ENCODE measurements around the gene OOEP.
"Not testable (repeated sequence)": the region's sequence is repeated elsewhere in the genome, so short reads cannot be mapped to it uniquely, and the experiment has no call there.

OOEP gene

GRCh38 chr6:73394577-73395354, 25.1 kb upstream of the OOEP start, which contains the start of gene DDX43:
TSS of gene DDX43 (plus strand) at chr6:73394828. CDS start at chr6:73394906, 78 bp downstream.
- no peak within 1 kb of the TSS for H3K9ac ChIP-seq (ENCODE audit: low read length)
- no peak within 1 kb of the TSS for H3K27ac ChIP-seq (ENCODE audit: low read length)
- H3K4me1 ChIP-seq (ENCODE audit: low read length): peaks cover 17% of the 10 kb centered on the region
- H3K4me2 ChIP-seq (ENCODE audit: low read depth, low read length): no peak within 1 kb of the TSS
- H3K79me2 ChIP-seq (ENCODE audit: low read length): no peaks in the 10 kb centered on the region
- H2AFZ ChIP-seq (ENCODE audit: low read length): no peak within 1 kb of the TSS
- H4K20me1 ChIP-seq (ENCODE audit: insufficient read depth, low read length): no peaks in the 10 kb centered on the region
- no peaks in the 10 kb centered on the region for H3K36me3 ChIP-seq (replicated peaks; ENCODE audit: insufficient read depth, low read length)
- H3K4me3 ChIP-seq (ENCODE audit: low read length): no peak within 1 kb of the TSS
- H3K9me2 ChIP-seq (replicated peaks; ENCODE audit: insufficient read depth, low read length): no peaks in the 10 kb centered on the region
- peaks cover 12% of the 10 kb centered on the region for H3F3A ChIP-seq (ENCODE audit: insufficient read depth, low read length)
- H3K27me3 ChIP-seq (replicated peaks; ENCODE audit: insufficient read depth, low read length): no peaks in the 10 kb centered on the region
- no peaks in the 10 kb centered on the region for H3K9me3 ChIP-seq (replicated peaks; ENCODE audit: insufficient read depth, low read length)
- TF ChIP-seq EZH2 (optimal IDR thresholded peaks at IDR 0.05; ENCODE audit: low read depth, low read length): no peak
- no peak for TF ChIP-seq CTCF (IDR thresholded peaks at IDR 0.05; ENCODE audit: low read length)
- TF ChIP-seq EZH2phosphoT487 (IDR thresholded peaks at IDR 0.05; ENCODE audit: low read length): no peak
- DNase-seq: no peak

GRCh38 chr6:73393278-73393677, 23.6 kb upstream of the OOEP start:
- H3K4me1 ChIP-seq (ENCODE audit: low read length): peaks cover 23% of the 10 kb centered on the region

GRCh38 chr6:73392188-73392587, 22.5 kb upstream of the OOEP start:
- not testable (repeated sequence) for H3K27me3 ChIP-seq (replicated peaks; ENCODE audit: insufficient read depth, low read length); H3K9ac ChIP-seq (ENCODE audit: low read length); H3K9me3 ChIP-seq (replicated peaks; ENCODE audit: insufficient read depth, low read length); H3K4me2 ChIP-seq (ENCODE audit: low read depth, low read length); H2AFZ ChIP-seq (ENCODE audit: low read length); H3K79me2 ChIP-seq (ENCODE audit: low read length); H4K20me1 ChIP-seq (ENCODE audit: insufficient read depth, low read length); DNase-seq; H3K36me3 ChIP-seq (replicated peaks; ENCODE audit: insufficient read depth, low read length); H3K9me2 ChIP-seq (replicated peaks; ENCODE audit: insufficient read depth, low read length); H3K4me3 ChIP-seq (ENCODE audit: low read length)
- Histone ChIP-seq H3K4me1 (ENCODE audit: low read length) (peaks cover 24% of the 10 kb centered on the region), H3F3A (ENCODE audit: insufficient read depth, low read length) (peaks cover 12% of the 10 kb centered on the region), H3K27ac (ENCODE audit: low read length) (peak overlapping the region; percentile 9; the same call in 1 of the 2 replicates)

More at GRCh38 chr6:73393278-73393677, 23.6 kb upstream of the OOEP start:
- no peak for TF ChIP-seq EZH2phosphoT487 (IDR thresholded peaks at IDR 0.05; ENCODE audit: low read length)
- no peak for TF ChIP-seq EZH2 (optimal IDR thresholded peaks at IDR 0.05; ENCODE audit: low read depth, low read length)
- no peak for TF ChIP-seq CTCF (IDR thresholded peaks at IDR 0.05; ENCODE audit: low read length)
- Histone ChIP-seq H3K27ac (ENCODE audit: low read length) (no peak overlapping the region), H3K9ac (ENCODE audit: low read length) (no peak overlapping the region), H3K9me2 (replicated peaks; ENCODE audit: insufficient read depth, low read length) (no peaks in the 10 kb centered on the region), H3K9me3 (replicated peaks; ENCODE audit: insufficient read depth, low read length) (no peaks in the 10 kb centered on the region), H3K27me3 (replicated peaks; ENCODE audit: insufficient read depth, low read length) (no peaks in the 10 kb centered on the region), H3K4me2 (ENCODE audit: low read depth, low read length) (no peak overlapping the region), H3K79me2 (ENCODE audit: low read length) (no peaks in the 10 kb centered on the region), H3K36me3 (replicated peaks; ENCODE audit: insufficient read depth, low read length) (no peaks in the 10 kb centered on the region), H4K20me1 (ENCODE audit: insufficient read depth, low read length) (no peaks in the 10 kb centered on the region), H3K4me3 (ENCODE audit: low read length) (no peak overlapping the region), H2AFZ (ENCODE audit: low read length) (no peak overlapping the region), H3F3A (ENCODE audit: insufficient read depth, low read length) (peaks cover 12% of the 10 kb centered on the region)
- DNase-seq: no peak

GRCh38 chr6:73391675-73392074, 22.0 kb upstream of the OOEP start:
- no peak overlapping the region for H3K4me2 ChIP-seq (ENCODE audit: low read depth, low read length)
- H3K9ac ChIP-seq (ENCODE audit: low read length): no peak overlapping the region
- no peaks in the 10 kb centered on the region for H3K9me3 ChIP-seq (replicated peaks; ENCODE audit: insufficient read depth, low read length)
- DNase-seq: peak; percentile 17
- peak overlapping the region; percentile 9; the same call in 1 of the 2 replicates for H3K27ac ChIP-seq (ENCODE audit: low read length)
- peaks cover 12% of the 10 kb centered on the region for H3F3A ChIP-seq (ENCODE audit: insufficient read depth, low read length)
- H3K4me1 ChIP-seq (ENCODE audit: low read length): peaks cover 24% of the 10 kb centered on the region
- no peaks in the 10 kb centered on the region for H3K9me2 ChIP-seq (replicated peaks; ENCODE audit: insufficient read depth, low read length)
- no peak overlapping the region for H3K4me3 ChIP-seq (ENCODE audit: low read length)
- H3K27me3 ChIP-seq (replicated peaks; ENCODE audit: insufficient read depth, low read length): no peaks in the 10 kb centered on the region
- H2AFZ ChIP-seq (ENCODE audit: low read length): no peak overlapping the region
- no peaks in the 10 kb centered on the region for H4K20me1 ChIP-seq (ENCODE audit: insufficient read depth, low read length)
- H3K36me3 ChIP-seq (replicated peaks; ENCODE audit: insufficient read depth, low read length): no peaks in the 10 kb centered on the region
- no peaks in the 10 kb centered on the region for H3K79me2 ChIP-seq (ENCODE audit: low read length)
- TF ChIP-seq EZH2 (optimal IDR thresholded peaks at IDR 0.05; ENCODE audit: low read depth, low read length) (no peak), EZH2phosphoT487 (IDR thresholded peaks at IDR 0.05; ENCODE audit: low read length) (no peak), CTCF (IDR thresholded peaks at IDR 0.05; ENCODE audit: low read length) (no peak)

Measured in MM.1S (cell line).